ENCODE data around the gene DHRS4.

- TF ChIP-seq GATA3 (IDR thresholded peaks at IDR 0.05; ENCODE audit: low read depth, low read length) (no peak), GATA2 (IDR thresholded peaks at IDR 0.05; ENCODE audit: low read depth, low read length) (no peak)
Observed at GRCh38 chr14:23925523-23926075, 28.0 kb upstream of the DHRS4 start.
